ENCODE data around the gene ROR1. TPM values are rescaled to one million over a fixed set of nuclear protein-coding genes. Genes with fewer than 3 reads are reported as not detected.

The ROR1 gene
- total and polyA plus RNA-seq, 9 donors: 7.2 to 22.4 (median 11.4) TPM

GRCh38 chr1:63863145-63863544 is 89.3 kb downstream of the ROR1 start:
- DNase-seq: no peak
- Histone ChIP-seq H3K27ac (ENCODE audit: low read length) (no peak overlapping the region), H3K27me3 (ENCODE audit: control insufficient read depth, insufficient read depth, low read length) (no peaks in the 10 kb centered on the region), H3K36me3 (ENCODE audit: control insufficient read depth, insufficient read depth, low read length) (no peaks in the 10 kb centered on the region), H3K4me1 (ENCODE audit: control insufficient read depth, insufficient read depth, low read length) (peaks cover 4% of the 10 kb centered on the region), H3K9me3 (replicated peaks; ENCODE audit: control insufficient read depth, low read depth, low read length) (no peaks in the 10 kb centered on the region), H3K4me3 (ENCODE audit: low read length) (no peak overlapping the region)
- WGBS (ENCODE audit: insufficient coverage): 63% methylated on average over 1 of the region's 3 CpGs

DNA sequence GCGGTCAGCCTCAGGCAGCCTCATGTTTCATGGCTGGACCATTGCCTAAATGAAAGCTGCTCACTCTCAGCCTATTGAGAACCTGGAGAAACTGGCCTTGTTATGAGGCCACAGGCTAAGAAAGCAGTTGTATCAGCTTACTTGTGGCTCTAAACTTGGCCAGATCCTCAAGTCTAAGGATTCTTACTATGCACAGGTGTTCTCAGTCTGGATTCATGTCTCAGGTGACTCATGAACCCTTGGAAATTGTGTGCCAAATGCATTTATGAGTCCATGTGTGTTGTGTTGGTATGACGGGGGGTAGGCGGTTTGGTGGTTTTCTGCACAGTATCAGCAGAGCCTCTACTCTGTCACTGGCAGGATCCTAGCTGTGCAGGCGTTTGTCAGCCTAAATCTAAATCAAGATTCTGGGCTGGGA is 90.4 kb downstream of the ROR1 start:
- no peaks in the 10 kb centered on the region for H3K27me3 ChIP-seq (ENCODE audit: control insufficient read depth, insufficient read depth, low read length)
- 52% methylated on average over 4 of the region's 4 CpGs for WGBS (ENCODE audit: insufficient coverage)
- H3K4me3 ChIP-seq (ENCODE audit: low read length): no peak overlapping the region
- peak; percentile 87 for DNase-seq
- H3K36me3 ChIP-seq (ENCODE audit: control insufficient read depth, insufficient read depth, low read length): no peaks in the 10 kb centered on the region
- no peaks in the 10 kb centered on the region for H3K9me3 ChIP-seq (replicated peaks; ENCODE audit: control insufficient read depth, low read depth, low read length)
- peaks cover 4% of the 10 kb centered on the region for H3K4me1 ChIP-seq (ENCODE audit: control insufficient read depth, insufficient read depth, low read length)
- H3K27ac ChIP-seq (ENCODE audit: low read length): no peak overlapping the region

GRCh38 chr1:63865561-63865960 is 91.7 kb downstream of the ROR1 start:
- Histone ChIP-seq H3K27me3 (ENCODE audit: control insufficient read depth, insufficient read depth, low read length) (no peaks in the 10 kb centered on the region), H3K9me3 (replicated peaks; ENCODE audit: control insufficient read depth, low read depth, low read length) (no peaks in the 10 kb centered on the region), H3K4me1 (ENCODE audit: control insufficient read depth, insufficient read depth, low read length) (peaks cover 4% of the 10 kb centered on the region), H3K4me3 (ENCODE audit: low read length) (no peak overlapping the region), H3K36me3 (ENCODE audit: control insufficient read depth, insufficient read depth, low read length) (no peaks in the 10 kb centered on the region), H3K27ac (ENCODE audit: low read length) (no peak overlapping the region)
- WGBS (ENCODE audit: insufficient coverage): no CpG with 5 or more reads among the region's 4 CpGs
- no peak for DNase-seq

- no peaks in the 10 kb centered on the region for H3K36me3 ChIP-seq (ENCODE audit: control insufficient read depth, insufficient read depth, low read length)
- H3K9me3 ChIP-seq (replicated peaks; ENCODE audit: control insufficient read depth, low read depth, low read length): no peaks in the 10 kb centered on the region
- no peak overlapping the region for H3K4me3 ChIP-seq (ENCODE audit: low read length)
- H3K27ac ChIP-seq (ENCODE audit: low read length): no peak overlapping the region
- 100% methylated on average over 1 of the region's 3 CpGs for WGBS (ENCODE audit: insufficient coverage)
- no peak for DNase-seq
- H3K27me3 ChIP-seq (ENCODE audit: control insufficient read depth, insufficient read depth, low read length): no peaks in the 10 kb centered on the region
- peaks cover 4% of the 10 kb centered on the region for H3K4me1 ChIP-seq (ENCODE audit: control insufficient read depth, insufficient read depth, low read length)
These were observed 92.3 kb downstream of the ROR1 start for GRCh38 chr1:63866084-63866483.

DNA sequence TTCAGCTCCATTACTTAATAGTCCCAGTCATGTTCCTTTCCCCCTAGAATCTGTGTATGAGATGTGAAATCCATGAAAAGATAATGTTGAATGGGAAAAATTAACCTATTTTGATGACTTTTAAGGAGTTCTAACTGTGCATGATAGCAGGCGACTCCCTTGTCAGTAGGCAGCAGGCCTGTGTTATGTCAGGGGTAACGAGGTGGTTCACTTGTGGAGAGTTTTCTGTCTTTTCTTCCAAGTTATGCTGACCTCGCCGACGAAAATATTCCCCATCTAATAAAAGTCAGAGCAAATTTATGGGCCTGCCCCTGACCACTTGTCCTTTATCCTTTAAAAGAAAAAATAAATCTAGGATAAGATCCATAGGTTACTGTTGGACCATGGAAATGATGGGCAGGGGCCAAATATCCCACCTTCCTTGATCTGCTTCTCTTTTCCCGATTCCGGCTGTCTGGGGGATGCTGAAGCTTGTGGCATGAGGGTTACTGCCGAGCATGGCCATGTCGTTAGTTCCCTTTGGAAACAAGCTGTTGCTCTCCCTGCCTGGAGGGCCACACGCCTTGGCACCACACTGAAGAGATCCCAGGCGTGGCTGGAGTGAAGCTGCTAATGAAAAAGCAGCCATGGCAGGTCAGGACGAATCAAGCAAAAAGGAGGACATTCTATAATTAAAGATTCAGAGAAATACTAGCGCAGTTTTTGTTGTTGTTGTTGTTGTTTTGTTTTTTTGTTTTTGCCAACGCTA is 93.8 kb downstream of the ROR1 start:
- WGBS (ENCODE audit: insufficient coverage): 73% methylated on average over 5 of the region's 14 CpGs
- H3K27ac ChIP-seq (ENCODE audit: low read length): no peak overlapping the region
- H3K27me3 ChIP-seq (ENCODE audit: control insufficient read depth, insufficient read depth, low read length): no peaks in the 10 kb centered on the region
- peaks cover 2% of the 10 kb centered on the region for H3K4me1 ChIP-seq (ENCODE audit: control insufficient read depth, insufficient read depth, low read length)
- H3K9me3 ChIP-seq (replicated peaks; ENCODE audit: control insufficient read depth, low read depth, low read length): no peaks in the 10 kb centered on the region
- no peak overlapping the region for H3K4me3 ChIP-seq (ENCODE audit: low read length)
- no peaks in the 10 kb centered on the region for H3K36me3 ChIP-seq (ENCODE audit: control insufficient read depth, insufficient read depth, low read length)
- DNase-seq: no peak

DNA sequence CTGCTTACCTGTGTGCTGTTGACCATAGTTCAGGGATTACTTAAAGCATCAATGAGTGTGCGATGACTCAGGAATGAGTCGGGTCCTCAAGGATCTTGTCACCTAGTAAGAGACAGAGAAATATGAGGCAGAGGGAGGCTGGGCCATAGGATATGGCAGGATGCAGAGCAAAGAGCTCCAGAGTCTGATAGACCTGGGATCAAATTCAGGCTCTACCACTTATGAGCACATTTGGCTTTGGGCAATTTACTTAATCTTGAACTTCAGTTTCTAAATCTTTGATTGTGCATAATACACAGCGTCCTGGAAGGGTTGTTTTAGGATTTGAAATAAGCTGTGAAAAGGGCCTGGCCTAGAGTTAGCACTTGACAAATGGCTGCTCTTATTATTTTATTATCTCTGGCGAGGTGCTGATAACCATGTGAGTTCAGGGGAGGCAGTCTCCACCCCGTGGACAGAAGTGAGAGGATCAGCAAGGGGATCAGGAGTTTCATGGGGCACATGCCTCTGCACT is 94.5 kb downstream of the ROR1 start:
- H3K27me3 ChIP-seq (ENCODE audit: control insufficient read depth, insufficient read depth, low read length): no peaks in the 10 kb centered on the region
- H3K27ac ChIP-seq (ENCODE audit: low read length): no peak overlapping the region
- no peak for DNase-seq
- H3K4me1 ChIP-seq (ENCODE audit: control insufficient read depth, insufficient read depth, low read length): no peaks in the 10 kb centered on the region
- H3K36me3 ChIP-seq (ENCODE audit: control insufficient read depth, insufficient read depth, low read length): no peaks in the 10 kb centered on the region
- no peaks in the 10 kb centered on the region for H3K9me3 ChIP-seq (replicated peaks; ENCODE audit: control insufficient read depth, low read depth, low read length)
- no peak overlapping the region for H3K4me3 ChIP-seq (ENCODE audit: low read length)
- WGBS (ENCODE audit: insufficient coverage): 51% methylated on average over 4 of the region's 5 CpGs

DNA sequence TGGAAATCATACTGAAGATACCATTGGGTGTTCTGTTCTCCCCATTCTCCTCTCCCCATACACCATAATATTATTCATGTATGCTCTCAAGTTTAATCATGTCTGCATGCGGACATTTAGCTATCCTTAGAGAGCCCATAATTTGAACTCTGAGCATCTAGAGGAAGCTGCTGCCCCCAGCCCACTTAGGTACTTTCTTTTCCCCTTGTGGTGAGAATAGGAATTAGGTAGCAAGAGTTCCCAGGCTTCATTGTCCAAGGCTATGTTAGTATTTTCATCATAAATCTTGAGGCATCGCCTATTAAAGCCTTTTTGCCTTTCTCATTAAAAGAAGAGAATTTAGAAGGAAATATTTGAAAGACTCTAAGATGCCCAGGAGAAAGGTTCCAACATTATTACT is 96.3 kb downstream of the ROR1 start:
- Histone ChIP-seq H3K27ac (ENCODE audit: low read length) (no peak overlapping the region), H3K27me3 (ENCODE audit: control insufficient read depth, insufficient read depth, low read length) (no peaks in the 10 kb centered on the region), H3K4me1 (ENCODE audit: control insufficient read depth, insufficient read depth, low read length) (no peaks in the 10 kb centered on the region), H3K4me3 (ENCODE audit: low read length) (no peak overlapping the region), H3K9me3 (replicated peaks; ENCODE audit: control insufficient read depth, low read depth, low read length) (no peaks in the 10 kb centered on the region), H3K36me3 (ENCODE audit: control insufficient read depth, insufficient read depth, low read length) (no peaks in the 10 kb centered on the region)
- no peak for DNase-seq
- WGBS (ENCODE audit: insufficient coverage): no CpG with 5 or more reads among the region's 2 CpGs

- Histone ChIP-seq H3K36me3 (ENCODE audit: control insufficient read depth, insufficient read depth, low read length) (no peaks in the 10 kb centered on the region), H3K27ac (ENCODE audit: low read length) (no peak overlapping the region), H3K4me3 (ENCODE audit: low read length) (no peak overlapping the region), H3K4me1 (ENCODE audit: control insufficient read depth, insufficient read depth, low read length) (peaks cover 2% of the 10 kb centered on the region), H3K27me3 (ENCODE audit: control insufficient read depth, insufficient read depth, low read length) (no peaks in the 10 kb centered on the region), H3K9me3 (replicated peaks; ENCODE audit: control insufficient read depth, low read depth, low read length) (no peaks in the 10 kb centered on the region)
- WGBS (ENCODE audit: insufficient coverage): no CpG with 5 or more reads among the region's 1 CpG
- no peak for DNase-seq
These were observed 97.6 kb downstream of the ROR1 start for GRCh38 chr1:63871463-63871862.

- no peaks in the 10 kb centered on the region for H3K27me3 ChIP-seq (ENCODE audit: control insufficient read depth, insufficient read depth, low read length)
- no peak overlapping the region for H3K27ac ChIP-seq (ENCODE audit: low read length)
- H3K36me3 ChIP-seq (ENCODE audit: control insufficient read depth, insufficient read depth, low read length): no peaks in the 10 kb centered on the region
- H3K4me1 ChIP-seq (ENCODE audit: control insufficient read depth, insufficient read depth, low read length): peaks cover 4% of the 10 kb centered on the region
- DNase-seq: no peak
- H3K4me3 ChIP-seq (ENCODE audit: low read length): no peak overlapping the region
- WGBS (ENCODE audit: insufficient coverage): 100% methylated on average over 1 of the region's 3 CpGs
- H3K9me3 ChIP-seq (replicated peaks; ENCODE audit: control insufficient read depth, low read depth, low read length): no peaks in the 10 kb centered on the region
These were observed 99.9 kb downstream of the ROR1 start for GRCh38 chr1:63873751-63874150.

DNA sequence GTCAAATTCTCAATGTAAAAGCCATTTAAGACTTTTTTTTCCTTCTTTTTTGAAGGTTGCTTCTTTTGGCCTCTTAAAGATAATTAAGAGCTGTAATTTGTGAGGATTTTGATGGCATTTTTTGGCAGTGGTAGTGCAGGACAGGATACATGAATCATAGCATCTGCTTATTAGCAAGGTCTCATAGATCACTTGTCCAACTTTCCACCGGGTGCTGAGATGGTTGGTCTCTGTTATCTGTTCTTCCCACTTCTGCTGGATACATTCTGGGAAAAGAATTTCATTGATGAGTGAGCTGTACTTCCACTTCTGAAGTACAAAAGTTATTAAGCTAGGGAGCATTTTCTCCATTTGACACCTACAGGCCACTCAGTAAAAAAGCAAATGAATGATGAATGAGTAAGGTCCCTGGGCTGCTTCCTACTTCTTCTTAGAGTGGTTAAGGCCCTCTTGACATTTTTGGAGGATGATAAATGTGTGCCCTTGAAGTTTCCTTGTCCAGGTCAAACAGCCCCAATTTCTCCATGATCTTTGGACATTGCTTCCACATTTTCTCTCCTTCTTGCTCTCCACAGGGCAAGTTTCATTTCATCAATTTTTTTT is 100.6 kb downstream of the ROR1 start:
- Histone ChIP-seq H3K4me3 (ENCODE audit: low read length) (no peak overlapping the region), H3K27me3 (ENCODE audit: control insufficient read depth, insufficient read depth, low read length) (no peaks in the 10 kb centered on the region), H3K9me3 (replicated peaks; ENCODE audit: control insufficient read depth, low read depth, low read length) (no peaks in the 10 kb centered on the region), H3K36me3 (ENCODE audit: control insufficient read depth, insufficient read depth, low read length) (no peaks in the 10 kb centered on the region), H3K27ac (ENCODE audit: low read length) (no peak overlapping the region), H3K4me1 (ENCODE audit: control insufficient read depth, insufficient read depth, low read length) (peaks cover 4% of the 10 kb centered on the region)
- DNase-seq: no peak
- WGBS (ENCODE audit: insufficient coverage): no CpG with 5 or more reads among the region's 1 CpG
